GM12878 (cell line): ENCODE results near the gene TSSC4. TPM values are rescaled to one million over a fixed set of nuclear protein-coding genes. Genes with fewer than 3 reads are reported as not detected.

Source experiments
- ATAC-seq: fragments of 200-7000 bp; cut with Tn5 transposase; 3 replicates; pipeline ENCODE4 v1.9.1; 2020; ENCODE audit warnings: mild to moderate bottlenecking, moderate library complexity
- BruUV-seq: library from RNA; stranded (reverse); fragments of 400-500 nt; replicated peaks from 2 replicates; lab custom pipeline; 2021; lab: Mats Ljungman, UMichigan
- CTCF ChIA-PET: fragments of 300-600 bp; sonication (Branson Sonifier 250); formaldehyde crosslinking; extraction: SDS; loops from one replicate; lab custom pipeline; 2021; ENCODE audit warnings: inconsistent platforms; lab: Yijun Ruan, JAX
- POLR2A ChIA-PET: fragments of 350-600 bp; formaldehyde crosslinking; extraction: SDS; loops from one replicate; lab custom pipeline; 2021; ENCODE audit warnings: inconsistent platforms; lab: Charles Lee
- RAD21 ChIA-PET: fragments of 300-600 bp; sonication (Branson Sonifier 250); formaldehyde crosslinking; loops from one replicate; lab custom pipeline; 2023; ENCODE audit warnings: antibody characterized with exemption; ENCODE audit not compliant: unreplicated experiment; lab: Charles Lee
- SMC1A ChIA-PET: fragments of 300-600 bp; sonication (Branson Sonifier 250); formaldehyde crosslinking; loops from one replicate; lab custom pipeline; 2023; ENCODE audit not compliant: unreplicated experiment, uncharacterized antibody; lab: Charles Lee
- DNase-seq: peaks from one replicate; pipeline ENCODE4 v3.0.0-alpha.2; 2011; ENCODE audit warnings: low read depth, low spot score
- FAIRE-seq: peaks from 3 replicates; lab custom pipeline; 2011; peaks lifted over from hg19 to GRCh38; lab: Jason Lieb, UNC
- H2AFZ ChIP-seq: 2 replicates; pipeline ENCODE4 v1.6.0; 2011; ENCODE audit warnings: low read depth, low read length, control low read depth; ENCODE audit not compliant: control insufficient read depth
- H3K27ac ChIP-seq: 2 replicates; pipeline ENCODE4 v1.5.1; 2011; ENCODE audit warnings: control low read depth; ENCODE audit not compliant: control insufficient read depth, insufficient read depth
- H3K27me3 ChIP-seq, 2 experiments: replicated peaks in 1 of 2; 2 replicates each; pipeline versions ENCODE4 v1.6.0 to v1.6.1; 2011; ENCODE audit warnings: low read length in 1 of 2; ENCODE audit not compliant: control insufficient read depth in 2 of 2, insufficient read depth in 2 of 2
- H3K36me3 ChIP-seq, 2 experiments: 2 replicates each; pipeline ENCODE4 v1.5.1; 2011; ENCODE audit warnings: low read length in 1 of 2; ENCODE audit not compliant: control insufficient read depth in 2 of 2, insufficient read depth in 2 of 2
- H3K4me1 ChIP-seq: 2 replicates; pipeline ENCODE4 v1.6.1; 2011; ENCODE audit warnings: mild to moderate bottlenecking, low read length, moderate library complexity, mixed read lengths; ENCODE audit not compliant: control insufficient read depth, insufficient read depth
- H3K4me2 ChIP-seq: 2 replicates; pipeline ENCODE4 v1.6.0; 2011; ENCODE audit warnings: control low read depth; ENCODE audit not compliant: control insufficient read depth, insufficient read depth
- H3K4me3 ChIP-seq: fragments of 200-600 bp; sonication (generic); 2 replicates; pipeline ENCODE4 v1.5.1; 2016
- H3K79me2 ChIP-seq: 2 replicates; pipeline ENCODE4 v1.6.0; 2011; ENCODE audit warnings: low read length; ENCODE audit not compliant: control insufficient read depth, insufficient read depth
- H3K9ac ChIP-seq: 2 replicates; pipeline ENCODE4 v1.8.0; 2011; ENCODE audit warnings: low read length, control low read depth, mixed read lengths; ENCODE audit not compliant: control insufficient read depth, insufficient read depth
- H3K9me3 ChIP-seq: replicated peaks from 3 replicates; pipeline ENCODE4 v1.5.1; 2011; ENCODE audit warnings: mild to moderate bottlenecking, low read length; ENCODE audit not compliant: control insufficient read depth, insufficient read depth
- H4K20me1 ChIP-seq: 2 replicates; pipeline ENCODE4 v1.6.0; 2011; ENCODE audit not compliant: control insufficient read depth, insufficient read depth
- BCL11A ChIP-seq: IDR thresholded peaks from 2 replicates; pipeline ENCODE4 v1.6.1; 2011; ENCODE audit warnings: low read depth, low read length
- BHLHE40 ChIP-seq, 2 experiments: fragments of 450-650 bp in 1 of 2; IDR thresholded peaks; 2 replicates each; pipeline ENCODE4 v1.6.1; 2011 to 2017; ENCODE audit warnings: low read depth in 2 of 2, borderline replicate concordance in 1 of 2, improper control_type of control experiment in 1 of 2, low read length in 1 of 2, mild to moderate bottlenecking in 1 of 2
- CHD2 ChIP-seq: IDR thresholded peaks from 2 replicates; pipeline ENCODE4 v1.6.1; 2011; ENCODE audit warnings: low read depth, low read length, improper control_type of control experiment, borderline replicate concordance
- DPF2 ChIP-seq: fragments of 450-650 bp; IDR thresholded peaks from 2 replicates; pipeline ENCODE4 v1.6.1; 2017; ENCODE audit warnings: mild to moderate bottlenecking
- EP300 ChIP-seq, 2 experiments: fragments of 150-350 bp in 1 of 2; IDR thresholded peaks; 2 replicates each; pipeline ENCODE4 v1.6.1; 2011 to 2012; ENCODE audit warnings: low read depth in 2 of 2, low read length in 2 of 2, borderline replicate concordance in 1 of 2, improper control_type of control experiment in 1 of 2, inconsistent platforms in 1 of 2; ENCODE audit not compliant: control insufficient read depth in 1 of 2
- ESRRA ChIP-seq: IDR thresholded peaks from 2 replicates; pipeline ENCODE4 v1.6.1; 2012; ENCODE audit warnings: mild to moderate bottlenecking, low read length, improper control_type of control experiment
- ETV6 ChIP-seq, 2 experiments: fragments of 450-650 bp in 1 of 2; IDR thresholded peaks in 1 of 2; conservative IDR thresholded peaks in 1 of 2; 2 replicates each; pipeline ENCODE4 v1.6.1; 2014; ENCODE audit warnings: antibody characterized with exemption in 1 of 2, borderline replicate concordance in 1 of 2, low read depth in 1 of 2, mild to moderate bottlenecking in 1 of 2, moderate library complexity in 1 of 2
- MEF2B ChIP-seq: fragments of 450-650 bp; IDR thresholded peaks from 2 replicates; pipeline ENCODE4 v1.6.1; 2018; ENCODE audit warnings: mild to moderate bottlenecking, moderate library complexity; ENCODE audit not compliant: partially characterized antibody, poor library complexity, severe bottlenecking
- NR2F1 ChIP-seq: fragments of 450-650 bp; conservative IDR thresholded peaks from 2 replicates; pipeline ENCODE4 v1.6.1; 2017; ENCODE audit warnings: mild to moderate bottlenecking
- PML ChIP-seq: IDR thresholded peaks from 2 replicates; pipeline ENCODE4 v1.6.1; 2012; ENCODE audit warnings: low read length, inconsistent platforms
- POLR2A ChIP-seq: IDR thresholded peaks from 2 replicates; pipeline ENCODE4 v1.6.1; 2011; ENCODE audit warnings: low read depth, mild to moderate bottlenecking, low read length
- POLR2AphosphoS5 ChIP-seq: IDR thresholded peaks from 2 replicates; pipeline ENCODE4 v1.6.1; 2011; ENCODE audit warnings: mild to moderate bottlenecking, low read length, inconsistent platforms
- RAD51 ChIP-seq: fragments of 450-650 bp; IDR thresholded peaks from 2 replicates; pipeline ENCODE4 v1.6.1; 2016; ENCODE audit warnings: moderate library complexity, mild to moderate bottlenecking, inconsistent platforms
- TCF12 ChIP-seq: IDR thresholded peaks from 2 replicates; pipeline ENCODE4 v1.6.1; 2011; ENCODE audit warnings: low read depth, mild to moderate bottlenecking, low read length
- TCF3 ChIP-seq: IDR thresholded peaks from 2 replicates; pipeline ENCODE4 v1.6.1; 2012; ENCODE audit warnings: low read depth, mild to moderate bottlenecking, low read length, borderline replicate concordance; ENCODE audit not compliant: insufficient read depth
- ZNF24 ChIP-seq: fragments of 450-650 bp; IDR thresholded peaks from 2 replicates; pipeline ENCODE4 v1.6.1; 2017; ENCODE audit warnings: antibody characterized with exemption, mild to moderate bottlenecking
- WGBS: methylation state at CpG from one replicate; pipeline ENCODE4 v1.1.6; 2016; ENCODE audit warnings: low lambda C conversion rate; ENCODE audit not compliant: insufficient replicate concordance, insufficient coverage; ENCODE audit errors: missing lambda C conversion rate; 5-methylcytosine and 5-hydroxymethylcytosine counted together
- in situ Hi-C: fragments of 300-500 bp; cut with MboI; formaldehyde crosslinking; loops from 9 replicates; pipeline ENCODE4 v1.14.3; 2018; ENCODE audit warnings: mixed read lengths
- intact Hi-C: fragments of 100-400 bp; cut with micrococcal nuclease; formaldehyde crosslinking; loops from one replicate; pipeline ENCODE4 v1.14.2; 2022; ENCODE audit not compliant: unreplicated experiment
- polyA plus RNA-seq, 11 experiments: library from polyadenylated mRNA; depleted of rRNA in 4 of 11; unstranded in 6 of 11; stranded (reverse) in 5 of 11; fragments of >200 nt; fragmentation: Nextera tagmentation in 4 of 11; fragmentation: Illumina TruSeq in 1 of 11; extraction: Ambion mirVana in 4 of 11; extraction: Trizol in 1 of 11; gene quantifications; 1 replicate in 1 of 11; 2 replicates in 10 of 11; pipeline versions ENCODE4 v1.2.1 to v1.2.3, GENCODE V29; 2011 to 2016; ENCODE audit warnings: inconsistent platforms in 2 of 11, missing spikeins in 2 of 11, low read depth in 1 of 11
- total RNA-seq, 4 experiments: library from RNA; depleted of rRNA in 3 of 4; stranded (reverse); fragments of >200 nt in 3 of 4; fragmentation: Illumina TruSeq in 1 of 4; extraction: Trizol in 1 of 4; gene quantifications; 2 replicates each; pipeline versions ENCODE4 v1.2.1 to v1.2.3, GENCODE V29; 2013 to 2021
- TF ChIP-seq, protein P1 (sequence below): fragments of 450-650 bp; IDR thresholded peaks from 2 replicates; pipeline ENCODE4 v1.6.1; 2016; ENCODE audit warnings: mild to moderate bottlenecking

TSSC4 gene
- total and polyA plus RNA-seq, 10 of the 15 experiments (the other 5 are each of a cell fraction or from before 2014, with no cell fraction given) = 0.69 to 70.1 (median 25.7) TPM

DNA sequence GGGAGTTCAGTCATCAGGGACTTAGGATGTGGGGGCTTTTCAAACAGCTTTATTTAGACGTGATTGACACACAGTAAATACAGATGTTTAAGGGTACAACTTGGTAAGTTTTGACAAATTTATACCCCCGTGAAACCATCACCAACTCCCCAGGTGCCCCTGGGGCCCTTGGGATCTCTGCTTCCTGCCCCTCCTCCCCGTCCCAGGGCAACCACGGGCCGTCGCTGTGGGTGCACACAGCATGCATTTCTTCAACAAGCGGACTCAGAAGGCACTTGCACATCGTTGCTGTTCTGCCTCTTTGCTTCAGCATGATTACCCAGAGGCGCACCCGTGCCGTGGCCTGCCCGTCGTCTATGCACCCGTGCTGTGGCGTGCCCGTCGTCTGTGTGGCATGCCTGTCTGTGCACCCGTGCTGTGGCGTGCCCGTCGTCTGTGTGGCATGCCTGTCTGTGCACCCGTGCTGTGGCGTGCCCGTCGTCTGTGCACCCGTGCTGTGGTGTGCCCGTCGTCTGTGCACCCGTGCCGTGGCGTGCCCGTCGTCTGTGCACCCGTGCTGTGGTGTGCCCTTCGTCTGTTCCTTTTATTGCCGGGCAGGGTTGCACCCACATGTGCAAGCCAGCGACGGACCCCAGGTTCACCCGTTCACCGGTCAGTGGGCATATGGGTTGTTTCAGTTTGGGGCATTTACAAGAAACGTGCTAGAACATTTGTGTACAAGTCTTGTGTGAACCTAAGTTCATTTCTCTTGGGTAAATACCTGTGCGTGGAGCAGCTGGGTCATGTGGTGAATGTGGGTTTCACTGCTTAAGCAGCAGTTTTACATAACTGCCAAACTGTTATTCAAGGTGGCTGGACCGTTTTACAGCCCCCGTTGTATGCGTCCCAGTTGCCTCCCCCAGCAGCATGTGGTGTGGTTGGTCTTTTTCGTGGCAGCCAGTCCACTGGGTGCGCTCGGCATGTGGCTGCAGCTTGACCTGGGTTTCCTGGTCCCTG lies 15.1 kb upstream of the TSSC4 start:
- peak; percentile 86 for FAIRE-seq
- H2AFZ ChIP-seq = no peak overlapping the region
- H3K4me2 ChIP-seq = peak overlapping the region; percentile 98
- DNase-seq = peak; percentile 36
- ChIA-PET SMC1A (interaction anchor here (3.1 kb wide), 1 partner anchor 15 kb away, joined by 12 read pairs; the partner anchor contains the start of gene TSSC4), CTCF (interaction anchor here (1.4 to 3.2 kb wide), 4 partner anchors 14 to 80 kb away, joined by 4 to 23 read pairs (median 12); partner anchors contain the start of gene TSSC4), RAD21 (interaction anchor here (1.0 to 2.9 kb wide), 2 partner anchors 8 to 15 kb away, joined by 6 to 18 read pairs; partner anchors contain the start of genes CD81 and TSSC4), POLR2A (interaction anchor here (0.8 to 2.7 kb wide), 3 partner anchors 8 to 15 kb away, joined by 10 to 33 read pairs (median 31); partner anchors contain the start of genes CD81 and TSSC4)
- peak overlapping the region; percentile 69 for H3K9ac ChIP-seq
- in situ Hi-C loops = loop anchor here (25.0 kb wide), 1 partner anchor 1573 kb away; the partner anchor contains the start of genes PIDD1, PNPLA2 and RPLP2
- H3K27me3 ChIP-seq = no peaks in the 10 kb centered on the region
- ATAC-seq = peak; percentile 13
- peaks cover 0 to 5% of the 10 kb centered on the region in 2 experiments; a peak in 3 of 4 replicates for H3K36me3 ChIP-seq
- H3K4me3 ChIP-seq = peak overlapping the region; percentile 83
- intact Hi-C loops = no loop called here
- H3K9me3 ChIP-seq = no peaks in the 10 kb centered on the region; the same call in 2 of the 3 replicates
- peak overlapping the region; percentile 74 for H3K27ac ChIP-seq
- no TSS peak for BruUV-seq
- H4K20me1 ChIP-seq = peaks cover 5% of the 10 kb centered on the region; the same call in 1 of the 2 replicates
- 3% methylated on average over 42 of the region's 48 CpGs for WGBS
- peaks cover 90% of the 10 kb centered on the region for H3K4me1 ChIP-seq
- H3K79me2 ChIP-seq = peaks cover 91% of the 10 kb centered on the region
- peak in 1 of 2 experiments; percentile 27; a peak in 1 of 4 replicates for TF ChIP-seq ETV6 (conservative IDR thresholded peaks at IDR 0.05 in 1 of 2, IDR thresholded peaks at IDR 0.05 in 1 of 2; ENCODE audit: borderline replicate concordance in 1 of 2, low read depth in 1 of 2)
- peak; percentile 19 to 77; a peak in 1 of 4 replicates for TF ChIP-seq EP300 (IDR thresholded peaks at IDR 0.05; ENCODE audit: borderline replicate concordance in 1 of 2, control insufficient read depth in 1 of 2, low read depth in 2 of 2, low read length in 2 of 2)
- TF ChIP-seq, protein P1, sequence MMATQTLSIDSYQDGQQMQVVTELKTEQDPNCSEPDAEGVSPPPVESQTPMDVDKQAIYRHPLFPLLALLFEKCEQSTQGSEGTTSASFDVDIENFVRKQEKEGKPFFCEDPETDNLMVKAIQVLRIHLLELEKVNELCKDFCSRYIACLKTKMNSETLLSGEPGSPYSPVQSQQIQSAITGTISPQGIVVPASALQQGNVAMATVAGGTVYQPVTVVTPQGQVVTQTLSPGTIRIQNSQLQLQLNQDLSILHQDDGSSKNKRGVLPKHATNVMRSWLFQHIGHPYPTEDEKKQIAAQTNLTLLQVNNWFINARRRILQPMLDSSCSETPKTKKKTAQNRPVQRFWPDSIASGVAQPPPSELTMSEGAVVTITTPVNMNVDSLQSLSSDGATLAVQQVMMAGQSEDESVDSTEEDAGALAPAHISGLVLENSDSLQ = peak; percentile 57; the same call in 1 of the 2 replicates
- peak; percentile 19 to 24; a peak in 1 of 4 replicates for TF ChIP-seq BHLHE40 (IDR thresholded peaks at IDR 0.05; ENCODE audit: borderline replicate concordance in 1 of 2, low read depth in 2 of 2, low read length in 1 of 2)
- TF ChIP-seq MEF2B = peak; percentile 92
- TF ChIP-seq NR2F1 = peak; percentile 18; the same call in 1 of the 2 replicates
- TF ChIP-seq BCL11A = 0 out of 2 replicates have a peak, but pooled peaks have one; percentile 32
- peak; percentile 37; the same call in 1 of the 2 replicates for TF ChIP-seq CHD2
- 0 out of 2 replicates have a peak, but pooled peaks have one; percentile 31 for TF ChIP-seq ZNF24
- TF ChIP-seq POLR2A = peak; percentile 69
- TF ChIP-seq TCF12 = peak; percentile 67; the same call in 1 of the 2 replicates
- TF ChIP-seq ESRRA = no peak
- no peak for TF ChIP-seq DPF2
- TF ChIP-seq TCF3 = 0 out of 2 replicates have a peak, but pooled peaks have one; percentile 34
- peak; percentile 68 for TF ChIP-seq RAD51
- TF ChIP-seq PML = no peak
- peak; percentile 38; the same call in 1 of the 2 replicates for TF ChIP-seq POLR2AphosphoS5
